Measurements from ENCODE around the gene MIF4GD.

DNA sequence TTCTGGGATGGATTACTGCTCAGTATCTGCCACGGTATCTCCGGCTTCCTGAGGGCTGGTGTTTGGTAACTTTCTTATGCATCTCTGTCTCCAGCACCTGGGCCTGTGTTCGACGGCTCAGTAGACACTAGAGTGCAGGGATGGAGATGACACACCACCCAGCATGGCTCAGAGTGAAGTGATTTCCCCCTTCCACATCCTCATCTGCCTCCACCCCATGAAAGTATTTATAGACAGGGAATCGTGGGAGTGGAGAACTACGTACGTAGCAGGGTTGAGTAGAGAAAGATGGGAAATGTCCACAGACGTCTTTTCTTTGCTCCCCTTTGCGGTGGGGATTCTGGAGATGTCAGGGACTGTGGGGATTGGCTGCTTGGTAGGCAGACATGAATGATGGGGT lies 30.0 kb upstream of the MIF4GD start:
- TF ChIP-seq, protein P1, sequence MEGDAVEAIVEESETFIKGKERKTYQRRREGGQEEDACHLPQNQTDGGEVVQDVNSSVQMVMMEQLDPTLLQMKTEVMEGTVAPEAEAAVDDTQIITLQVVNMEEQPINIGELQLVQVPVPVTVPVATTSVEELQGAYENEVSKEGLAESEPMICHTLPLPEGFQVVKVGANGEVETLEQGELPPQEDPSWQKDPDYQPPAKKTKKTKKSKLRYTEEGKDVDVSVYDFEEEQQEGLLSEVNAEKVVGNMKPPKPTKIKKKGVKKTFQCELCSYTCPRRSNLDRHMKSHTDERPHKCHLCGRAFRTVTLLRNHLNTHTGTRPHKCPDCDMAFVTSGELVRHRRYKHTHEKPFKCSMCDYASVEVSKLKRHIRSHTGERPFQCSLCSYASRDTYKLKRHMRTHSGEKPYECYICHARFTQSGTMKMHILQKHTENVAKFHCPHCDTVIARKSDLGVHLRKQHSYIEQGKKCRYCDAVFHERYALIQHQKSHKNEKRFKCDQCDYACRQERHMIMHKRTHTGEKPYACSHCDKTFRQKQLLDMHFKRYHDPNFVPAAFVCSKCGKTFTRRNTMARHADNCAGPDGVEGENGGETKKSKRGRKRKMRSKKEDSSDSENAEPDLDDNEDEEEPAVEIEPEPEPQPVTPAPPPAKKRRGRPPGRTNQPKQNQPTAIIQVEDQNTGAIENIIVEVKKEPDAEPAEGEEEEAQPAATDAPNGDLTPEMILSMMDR (IDR thresholded peaks at IDR 0.05), result no peak
- no peak for TF ChIP-seq POLR2AphosphoS5 (IDR thresholded peaks at IDR 0.05)
- TF ChIP-seq EP300 (IDR thresholded peaks at IDR 0.05), result no peak
- TF ChIP-seq POLR2A (IDR thresholded peaks at IDR 0.05), result no peak
